ENCODE measurements around the gene NLRC3. TPM values are rescaled to one million over a fixed set of nuclear protein-coding genes. Genes with fewer than 3 reads are reported as not detected.

NLRC3 gene
- total and polyA plus RNA-seq, 2 donors (not counting 1 experiment from before 2014, with no cell fraction given), result 28.8 to 35.7 TPM

DNA sequence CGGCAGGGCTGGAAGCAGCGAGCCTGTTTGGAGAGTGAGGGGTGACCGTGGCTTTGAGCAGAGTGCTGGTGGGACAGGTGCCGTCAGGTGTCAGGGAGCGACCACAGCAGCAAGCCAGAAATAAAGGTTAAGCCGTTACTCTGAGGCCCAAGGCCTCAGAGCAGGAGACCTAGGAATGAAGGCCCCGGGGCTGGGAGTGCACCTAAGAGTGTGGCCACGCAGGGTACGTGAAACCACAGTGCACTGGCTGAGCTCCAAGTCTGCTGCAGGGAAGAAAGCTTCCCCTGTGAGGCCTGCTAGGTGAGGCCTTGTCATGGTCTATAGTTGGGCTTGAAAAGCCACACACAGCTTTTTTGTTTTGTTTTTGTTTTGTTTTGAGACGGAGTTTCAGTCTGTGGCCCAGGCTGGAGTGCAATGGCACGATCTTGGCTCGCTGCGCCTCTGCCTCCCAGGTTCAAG, 67.7 kb downstream of the NLRC3 start:
- POLR2A ChIA-PET, result interaction anchor here (0.7 kb wide), 1 partner anchor 123 kb away, joined by 10 read pairs; no protein-coding TSS in a partner anchor
- Histone ChIP-seq H3K4me3 (ENCODE audit: control extremely low read depth in 1 of 5, extremely low read depth in 1 of 5, insufficient read depth in 1 of 5, low read depth in 2 of 5, low read length in 4 of 5) (no peak overlapping the region), H3K4me2 (replicated peaks; ENCODE audit: low read depth, low read length, poor library complexity, severe bottlenecking) (no peak overlapping the region)

DNA sequence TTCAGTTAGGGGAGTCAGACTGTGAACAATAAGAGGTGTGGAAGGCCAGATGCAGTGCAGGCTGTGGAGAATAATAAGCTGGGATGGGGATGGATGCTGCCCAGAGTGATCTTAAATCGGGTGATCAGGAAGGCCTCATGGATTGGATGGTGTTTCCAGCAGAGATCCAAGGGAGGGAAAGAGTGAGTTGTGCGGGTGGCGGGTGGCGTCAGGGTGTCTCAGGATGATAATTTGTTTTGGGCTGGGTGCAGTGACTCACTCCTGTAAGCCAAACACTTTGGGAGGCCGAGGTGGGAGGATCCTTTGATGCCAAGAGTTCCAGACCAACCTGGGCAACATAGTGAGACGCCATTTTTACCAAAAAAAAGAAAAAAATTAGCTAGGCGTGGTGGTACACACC, 68.5 kb downstream of the NLRC3 start:
- Histone ChIP-seq H3K4me1 (ENCODE audit: control insufficient read depth in 2 of 2, insufficient read depth in 2 of 2, low read length in 2 of 2) (no peaks in the 10 kb centered on the region), H3K79me2 (ENCODE audit: control insufficient read depth, insufficient read depth, low read length) (no peaks in the 10 kb centered on the region), H2AFZ (ENCODE audit: insufficient read depth, low read depth, low read length, poor library complexity, severe bottlenecking) (no peak overlapping the region), H3K27me3 (replicated peaks in 1 of 4; ENCODE audit: control extremely low read depth in 1 of 4, control insufficient read depth in 3 of 4, insufficient read depth in 4 of 4, low read length in 3 of 4) (no peaks in the 10 kb centered on the region), H3K4me3 (ENCODE audit: control extremely low read depth in 1 of 5, extremely low read depth in 1 of 5, insufficient read depth in 1 of 5, low read depth in 2 of 5, low read length in 4 of 5) (no peak overlapping the region), H3K4me2 (replicated peaks; ENCODE audit: low read depth, low read length, poor library complexity, severe bottlenecking) (no peak overlapping the region), H4K20me1 (ENCODE audit: control insufficient read depth, insufficient read depth, low read length, poor library complexity, severe bottlenecking) (no peaks in the 10 kb centered on the region), H3K9me3 (ENCODE audit: control extremely low read depth in 1 of 3, control insufficient read depth in 2 of 3, insufficient read depth in 1 of 3, low read length in 2 of 3) (no peaks in the 10 kb centered on the region), H3K9ac (ENCODE audit: low read length) (no peak overlapping the region), H3K27ac (ENCODE audit: low read length in 2 of 2) (no peak overlapping the region), H3K36me3 (replicated peaks in 1 of 2; ENCODE audit: control extremely low read depth in 1 of 2, control insufficient read depth in 1 of 2, extremely low read depth in 1 of 2, insufficient read depth in 2 of 2, low read length in 1 of 2) (peaks cover 0 to 11% of the 10 kb centered on the region in 2 experiments)
- H3K4me1 Mint-ChIP-seq, result peaks cover under 1% of the 10 kb centered on the region
- ChIA-PET POLR2A (no interaction called here), CTCF (no interaction called here)
- WGBS (ENCODE audit: insufficient coverage), result 96% methylated on average over 6 of the region's 7 CpGs
- ATAC-seq (ENCODE audit: low read depth) (no peak), DNase-seq (no peak)
- no peaks in the 10 kb centered on the region for H3K27me3 Mint-ChIP-seq
- no peak for TF ChIP-seq EZH2 (IDR thresholded peaks at IDR 0.05; ENCODE audit: borderline replicate concordance, insufficient read depth, low read depth, low read length, poor library complexity, severe bottlenecking)
- TF ChIP-seq, protein P1, sequence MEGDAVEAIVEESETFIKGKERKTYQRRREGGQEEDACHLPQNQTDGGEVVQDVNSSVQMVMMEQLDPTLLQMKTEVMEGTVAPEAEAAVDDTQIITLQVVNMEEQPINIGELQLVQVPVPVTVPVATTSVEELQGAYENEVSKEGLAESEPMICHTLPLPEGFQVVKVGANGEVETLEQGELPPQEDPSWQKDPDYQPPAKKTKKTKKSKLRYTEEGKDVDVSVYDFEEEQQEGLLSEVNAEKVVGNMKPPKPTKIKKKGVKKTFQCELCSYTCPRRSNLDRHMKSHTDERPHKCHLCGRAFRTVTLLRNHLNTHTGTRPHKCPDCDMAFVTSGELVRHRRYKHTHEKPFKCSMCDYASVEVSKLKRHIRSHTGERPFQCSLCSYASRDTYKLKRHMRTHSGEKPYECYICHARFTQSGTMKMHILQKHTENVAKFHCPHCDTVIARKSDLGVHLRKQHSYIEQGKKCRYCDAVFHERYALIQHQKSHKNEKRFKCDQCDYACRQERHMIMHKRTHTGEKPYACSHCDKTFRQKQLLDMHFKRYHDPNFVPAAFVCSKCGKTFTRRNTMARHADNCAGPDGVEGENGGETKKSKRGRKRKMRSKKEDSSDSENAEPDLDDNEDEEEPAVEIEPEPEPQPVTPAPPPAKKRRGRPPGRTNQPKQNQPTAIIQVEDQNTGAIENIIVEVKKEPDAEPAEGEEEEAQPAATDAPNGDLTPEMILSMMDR (IDR thresholded peaks at IDR 0.05), result no peak
- intact Hi-C loops (cut with micrococcal nuclease), result no loop called here
- no peaks in the 10 kb centered on the region for H3K9me3 Mint-ChIP-seq (ENCODE audit: insufficient read depth)
- H3K27ac Mint-ChIP-seq, result no peak overlapping the region
- no peak overlapping the region for H3K4me3 Mint-ChIP-seq

More for the DNA sequence above, 67.7 kb downstream of the NLRC3 start:
- H3K9me3 ChIP-seq (ENCODE audit: control extremely low read depth in 1 of 3, control insufficient read depth in 2 of 3, insufficient read depth in 1 of 3, low read length in 2 of 3), result no peaks in the 10 kb centered on the region
- peaks cover 0 to 16% of the 10 kb centered on the region in 2 experiments for H3K36me3 ChIP-seq (replicated peaks in 1 of 2; ENCODE audit: control extremely low read depth in 1 of 2, control insufficient read depth in 1 of 2, extremely low read depth in 1 of 2, insufficient read depth in 2 of 2, low read length in 1 of 2)
- intact Hi-C loops (cut with micrococcal nuclease), result no loop called here
- H4K20me1 ChIP-seq (ENCODE audit: control insufficient read depth, insufficient read depth, low read length, poor library complexity, severe bottlenecking), result no peaks in the 10 kb centered on the region
- no peaks in the 10 kb centered on the region for H3K4me1 ChIP-seq (ENCODE audit: control insufficient read depth in 2 of 2, insufficient read depth in 2 of 2, low read length in 2 of 2)
- H3K27ac Mint-ChIP-seq, result no peak overlapping the region
- no peak for DNase-seq
- ATAC-seq (ENCODE audit: low read depth), result no peak
- H3K4me3 Mint-ChIP-seq, result no peak overlapping the region
- CTCF ChIA-PET, result interaction anchor here (0.6 kb wide), 1 partner anchor 461 kb away, joined by 7 read pairs; no protein-coding TSS in a partner anchor
- H3K9ac ChIP-seq (ENCODE audit: low read length), result no peak overlapping the region
- no peak overlapping the region for H2AFZ ChIP-seq (ENCODE audit: insufficient read depth, low read depth, low read length, poor library complexity, severe bottlenecking)
- H3K27me3 ChIP-seq (replicated peaks in 1 of 4; ENCODE audit: control extremely low read depth in 1 of 4, control insufficient read depth in 3 of 4, insufficient read depth in 4 of 4, low read length in 3 of 4), result no peaks in the 10 kb centered on the region
- H3K27me3 Mint-ChIP-seq, result no peaks in the 10 kb centered on the region
- H3K4me1 Mint-ChIP-seq, result no peaks in the 10 kb centered on the region
- WGBS (ENCODE audit: insufficient coverage), result 58% methylated on average over 13 of the region's 13 CpGs
- no peaks in the 10 kb centered on the region for H3K9me3 Mint-ChIP-seq (ENCODE audit: insufficient read depth)
- TF ChIP-seq EZH2 (IDR thresholded peaks at IDR 0.05; ENCODE audit: borderline replicate concordance, insufficient read depth, low read depth, low read length, poor library complexity, severe bottlenecking), result no peak
- TF ChIP-seq, protein P1 (IDR thresholded peaks at IDR 0.05), result no peak
- no peak overlapping the region for H3K27ac ChIP-seq (ENCODE audit: low read length in 2 of 2)
- no peaks in the 10 kb centered on the region for H3K79me2 ChIP-seq (ENCODE audit: control insufficient read depth, insufficient read depth, low read length)
